Stimulated activated naive CD8-positive, alpha-beta T cell treated with anti-CD3 and anti-CD28 coated beads, Interleukin-15, Interleukin-2, amounts not matched to agents 100 U/mL and 50 U/mL, for 24 hours (primary cell): ENCODE data around the gene KCNH5.
"Not testable (repeated sequence)": the region's sequence is repeated elsewhere in the genome, so short reads cannot be mapped to it uniquely, and the experiment has no call there.

ENCODE experiments used
- ATAC-seq: fragments of 150-1000 bp; cut with Tn5 transposase; one replicate; pipeline ENCODE4 v1.10.0; 2021
- DNase-seq: peaks from one replicate; pipeline ENCODE4 v3.0.0; 2021

Gene KCNH5

GRCh38 chr14:62882967-62883366 lies 162.3 kb downstream of the KCNH5 start:
- DNase-seq (no peak), ATAC-seq (no peak)

- no peak for DNase-seq
- no peak for ATAC-seq
These were observed 178.9 kb downstream of the KCNH5 start for GRCh38 chr14:62866376-62866775.

GRCh38 chr14:62864588-62864987 lies 180.7 kb downstream of the KCNH5 start:
- ATAC-seq, result no peak
- DNase-seq, result no peak

GRCh38 chr14:62858011-62858410 lies 187.2 kb downstream of the KCNH5 start:
- not testable (repeated sequence) for DNase-seq

GRCh38 chr14:62854951-62855350 lies 190.3 kb downstream of the KCNH5 start:
- ATAC-seq (no peak), DNase-seq (no peak)

More at GRCh38 chr14:62858011-62858410, 187.2 kb downstream of the KCNH5 start:
- not testable (repeated sequence) for ATAC-seq

- no peak for ATAC-seq
- DNase-seq, result no peak
These were observed 198.1 kb downstream of the KCNH5 start for GRCh38 chr14:62847168-62847567.

DNA sequence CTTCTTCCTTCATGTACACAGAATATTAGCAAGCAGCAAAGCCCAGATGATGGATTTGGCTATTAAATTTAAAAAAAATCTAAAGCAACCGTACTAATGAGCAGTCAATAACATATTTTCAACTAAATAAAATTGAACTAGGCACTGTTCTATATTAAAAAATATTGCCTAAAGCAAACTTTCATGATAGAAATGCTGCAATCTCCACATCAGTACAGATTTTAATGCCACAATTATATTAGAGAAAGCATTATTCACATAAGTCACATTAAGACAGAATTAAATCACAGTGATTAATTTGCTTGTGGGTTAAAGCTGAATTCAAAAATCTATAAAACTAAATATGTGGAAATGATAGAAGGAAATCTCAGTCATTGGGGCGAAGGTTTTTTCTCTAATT lies 200.7 kb downstream of the KCNH5 start:
- DNase-seq (no peak), ATAC-seq (no peak)

- no peak for DNase-seq
- no peak for ATAC-seq
These were observed 221.2 kb downstream of the KCNH5 start for GRCh38 chr14:62824086-62824485.

GRCh38 chr14:62819931-62820330 lies 225.3 kb downstream of the KCNH5 start:
- no peak for DNase-seq
- no peak for ATAC-seq

GRCh38 chr14:62807636-62808035 lies 237.6 kb downstream of the KCNH5 start:
- no peak for DNase-seq
- ATAC-seq, result no peak

DNA sequence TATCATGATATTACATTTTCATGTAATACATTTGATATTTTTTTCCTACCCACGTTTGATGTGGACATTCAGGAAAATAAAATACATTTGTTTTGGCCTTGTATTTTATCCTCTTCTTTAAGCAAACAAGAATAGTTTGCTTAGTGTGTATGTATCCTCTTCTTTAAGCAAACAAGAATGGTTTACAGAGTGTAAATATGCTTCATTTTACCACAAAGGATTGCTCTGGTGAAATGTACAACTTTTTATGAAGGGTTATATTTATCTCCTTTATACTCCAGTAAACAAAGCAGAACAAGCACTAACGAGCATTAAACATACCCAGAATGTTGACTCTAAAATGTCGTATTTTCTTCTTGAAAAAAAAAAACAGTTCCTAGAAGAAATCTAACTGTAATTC lies 244.7 kb downstream of the KCNH5 start:
- no peak for ATAC-seq
- no peak for DNase-seq

GRCh38 chr14:62796431-62796830 lies 248.8 kb downstream of the KCNH5 start:
- DNase-seq, result no peak
- no peak for ATAC-seq

DNA sequence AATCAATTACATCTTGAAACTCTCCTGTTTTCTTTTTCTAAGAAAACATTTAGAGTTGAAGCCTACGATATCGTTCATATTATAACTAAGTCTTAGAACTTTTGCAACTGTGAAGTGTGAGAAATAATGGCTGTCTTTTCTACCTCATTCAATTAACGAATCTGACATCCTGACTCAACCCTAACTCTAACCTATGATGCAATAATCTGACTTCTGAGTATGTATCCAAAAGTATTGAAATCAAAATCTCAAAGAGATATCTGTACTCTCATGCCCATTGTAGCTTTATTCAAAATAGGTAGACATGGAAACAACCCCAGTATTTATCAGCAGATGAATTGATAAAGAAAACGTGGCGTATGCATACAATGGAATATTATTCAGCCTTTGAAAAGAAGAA lies 252.7 kb downstream of the KCNH5 start:
- ATAC-seq (no peak), DNase-seq (no peak)

GRCh38 chr14:62781328-62781727 lies 263.9 kb downstream of the KCNH5 start:
- DNase-seq, ATAC-seq: not testable (repeated sequence)

DNA sequence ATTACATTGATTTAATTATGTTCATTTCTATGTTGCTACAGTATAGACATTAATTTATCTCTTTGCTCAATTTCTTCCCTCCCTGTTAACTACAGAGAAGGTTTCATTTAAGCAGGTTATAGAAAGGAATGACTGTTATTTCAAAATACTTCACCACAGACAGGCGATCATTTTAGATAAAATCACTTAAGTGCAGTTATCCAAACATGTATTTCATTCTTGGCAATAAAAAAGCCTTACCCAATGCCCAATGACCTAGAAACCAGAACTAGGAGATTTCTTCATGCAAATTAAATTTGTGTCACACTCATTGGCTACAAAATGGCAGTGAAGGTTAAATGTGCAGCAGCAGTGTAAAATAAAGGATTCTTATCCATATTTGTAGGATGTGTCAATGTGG lies 266.4 kb downstream of the KCNH5 start:
- ATAC-seq, result no peak
- DNase-seq, result no peak

DNA sequence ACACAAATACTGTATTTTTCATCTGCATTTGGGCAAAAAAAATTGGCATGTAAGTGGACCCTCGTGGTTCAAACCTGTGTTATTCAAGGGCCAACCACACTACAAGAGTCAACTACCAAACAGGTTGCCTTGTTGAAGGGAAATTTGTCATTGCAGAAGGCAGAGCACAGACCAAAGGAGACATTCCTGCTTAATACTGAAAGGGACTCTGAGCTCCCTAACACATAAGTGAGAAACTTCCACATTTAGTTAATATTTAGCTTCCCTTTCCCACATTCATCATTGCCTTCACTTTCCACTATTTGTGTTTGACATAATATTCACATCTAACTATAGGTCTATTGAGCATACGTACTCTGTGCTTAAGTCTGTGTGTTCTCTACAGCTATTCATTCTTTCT lies 266.9 kb downstream of the KCNH5 start:
- ATAC-seq, result no peak
- no peak for DNase-seq

GRCh38 chr14:62777510-62777909 lies 267.7 kb downstream of the KCNH5 start:
- ATAC-seq (no peak), DNase-seq (no peak)

GRCh38 chr14:62776300-62776699 lies 269.0 kb downstream of the KCNH5 start:
- ATAC-seq (no peak), DNase-seq (no peak)

DNA sequence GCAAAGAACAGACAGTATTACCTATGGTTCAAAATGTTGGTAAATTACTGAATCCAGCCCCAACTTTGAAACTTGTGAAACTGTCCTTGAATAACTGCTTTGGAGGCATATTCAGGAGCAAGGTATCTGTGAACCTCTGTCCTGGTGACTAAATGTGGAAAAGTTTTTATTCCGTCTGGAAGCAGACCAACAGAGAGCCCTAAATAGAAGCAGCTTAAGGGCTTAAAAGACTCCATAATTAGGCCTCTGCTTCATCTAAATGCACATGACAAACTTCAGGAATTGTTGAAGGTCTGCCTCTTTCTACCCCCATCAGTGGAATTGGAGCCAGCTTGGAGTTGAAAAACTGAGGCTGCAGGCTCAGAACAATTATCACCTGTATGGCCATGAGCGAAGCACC lies 276.5 kb downstream of the KCNH5 start:
- no peak for ATAC-seq

GRCh38 chr14:62763951-62764350 lies 281.3 kb downstream of the KCNH5 start:
- ATAC-seq (no peak), DNase-seq (no peak)

More for the DNA sequence above, 276.5 kb downstream of the KCNH5 start:
- DNase-seq, result no peak

GRCh38 chr14:62759796-62760195 lies 285.5 kb downstream of the KCNH5 start:
- ATAC-seq (no peak), DNase-seq (no peak)

DNA sequence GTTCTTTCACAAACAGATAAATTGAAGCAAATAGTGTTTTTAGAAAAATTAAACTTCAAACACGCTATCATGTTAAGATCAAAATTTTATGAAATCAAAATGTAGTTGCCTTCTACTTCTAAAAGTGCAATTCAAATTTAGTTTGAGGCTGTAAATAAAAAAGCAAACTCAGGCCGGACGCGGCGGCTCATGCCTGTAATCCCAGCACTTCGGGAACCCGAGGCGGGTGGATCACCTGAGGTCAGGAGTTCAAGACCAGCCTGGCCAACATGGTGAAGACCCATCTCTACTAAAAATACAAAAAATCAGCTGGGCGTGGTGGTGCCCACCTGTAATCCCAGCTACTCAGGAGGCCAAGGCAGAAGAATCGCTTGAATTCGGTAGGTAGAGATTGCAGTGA lies 298.4 kb downstream of the KCNH5 start:
- ATAC-seq, DNase-seq: not testable (repeated sequence)

- no peak for ATAC-seq
- DNase-seq, result no peak
These were observed 299.8 kb downstream of the KCNH5 start for GRCh38 chr14:62745496-62745895.

- no peak for ATAC-seq
These were observed 301.7 kb downstream of the KCNH5 start for GRCh38 chr14:62743560-62743959.

DNA sequence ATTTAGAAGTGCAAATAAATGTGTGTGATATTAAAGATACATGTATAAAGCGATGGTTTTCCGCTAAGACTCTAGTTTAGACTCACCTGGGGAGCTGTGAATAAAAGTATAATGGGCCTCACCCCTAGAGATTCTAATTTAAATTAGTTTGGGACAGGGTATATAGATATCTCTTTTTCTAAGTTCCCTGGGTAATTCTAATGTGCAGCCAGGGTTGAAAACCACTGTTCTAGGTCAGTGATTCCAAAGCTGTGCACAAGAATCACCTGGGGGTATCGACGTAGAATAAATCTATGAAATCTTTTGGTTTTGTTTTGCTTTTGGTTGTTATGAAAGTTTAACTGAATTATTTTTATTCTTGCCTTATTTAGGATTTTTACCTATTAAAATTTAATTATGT lies 302.1 kb downstream of the KCNH5 start:
- ATAC-seq (no peak), DNase-seq (no peak)

More at GRCh38 chr14:62743560-62743959, 301.7 kb downstream of the KCNH5 start:
- DNase-seq, result no peak
